ENCODE measurements around the gene GPX4. TPM values are rescaled to one million over a fixed set of nuclear protein-coding genes. Genes with fewer than 3 reads are reported as not detected.
A peak's percentile ranks its signal among the peaks of the same experiment; 100 is the strongest.

The GPX4 gene
- total and polyA plus RNA-seq, 2 of the 13 experiments (the other 11 are each of a cell fraction or from before 2014, with no cell fraction given) = 535 to 613 TPM

- TF ChIP-seq HNF1B (CRISPR knock-in tag; IDR thresholded peaks at IDR 0.05) (no peak), ZFP36L1 (CRISPR knock-in tag; IDR thresholded peaks at IDR 0.05) (no peak), SNAPC2 (CRISPR knock-in tag; IDR thresholded peaks at IDR 0.05) (no peak), ZMAT3 (CRISPR knock-in tag; conservative IDR thresholded peaks at IDR 0.05) (no peak), ARNT2 (CRISPR knock-in tag; IDR thresholded peaks at IDR 0.05; ENCODE audit: low read depth) (no peak), NCOA5 (CRISPR knock-in tag; IDR thresholded peaks at IDR 0.05) (no peak), ZUFSP (CRISPR knock-in tag; IDR thresholded peaks at IDR 0.05; ENCODE audit: borderline replicate concordance) (no peak), SP2 (CRISPR knock-in tag; IDR thresholded peaks at IDR 0.05) (no peak; the same call in 1 of the 2 replicates), KDM3A (CRISPR knock-in tag; IDR thresholded peaks at IDR 0.05; ENCODE audit: low read depth) (no peak), GLI4 (CRISPR knock-in tag; IDR thresholded peaks at IDR 0.05; ENCODE audit: borderline replicate concordance) (no peak; the same call in 1 of the 2 replicates), ELF4 (CRISPR knock-in tag; IDR thresholded peaks at IDR 0.05; ENCODE audit: borderline replicate concordance) (no peak), ZFP36 (IDR thresholded peaks at IDR 0.05; ENCODE audit: borderline replicate concordance, low read depth, low read length, partially characterized antibody) (no peak), DRAP1 (CRISPR knock-in tag; IDR thresholded peaks at IDR 0.05) (peak; percentile 45; the same call in 1 of the 2 replicates), KDM5B (CRISPR knock-in tag; IDR thresholded peaks at IDR 0.05; ENCODE audit: borderline replicate concordance) (no peak; the same call in 1 of the 2 replicates), THRA (CRISPR knock-in tag; IDR thresholded peaks at IDR 0.05; ENCODE audit: borderline replicate concordance) (peak; percentile 96), ZNF816 (CRISPR knock-in tag; IDR thresholded peaks at IDR 0.05; ENCODE audit: borderline replicate concordance) (no peak), CREBL2 (CRISPR knock-in tag; IDR thresholded peaks at IDR 0.05; ENCODE audit: borderline replicate concordance) (no peak), MXD4 (CRISPR knock-in tag; IDR thresholded peaks at IDR 0.05) (0 out of 2 replicates have a peak, but pooled peaks have one; percentile 4), ZFX (CRISPR knock-in tag; IDR thresholded peaks at IDR 0.05; ENCODE audit: low read depth) (no peak), ESRRA (CRISPR knock-in tag; IDR thresholded peaks at IDR 0.05; ENCODE audit: low read depth) (no peak), ZNF720 (CRISPR knock-in tag; IDR thresholded peaks at IDR 0.05) (no peak), IRF9 (CRISPR knock-in tag; IDR thresholded peaks at IDR 0.05; ENCODE audit: borderline replicate concordance) (no peak), ZKSCAN5 (CRISPR knock-in tag; IDR thresholded peaks at IDR 0.05) (no peak), RBAK (CRISPR knock-in tag; IDR thresholded peaks at IDR 0.05) (no peak), ZSCAN22 (CRISPR knock-in tag; IDR thresholded peaks at IDR 0.05) (no peak)
These were observed 6.0 kb upstream of the GPX4 start (continued) for GRCh38 chr19:1097810-1098176.
